Measurements from ENCODE around the gene CD151. TPM values are rescaled to one million over a fixed set of nuclear protein-coding genes. Genes with fewer than 3 reads are reported as not detected.
A peak's percentile ranks its signal among the peaks of the same experiment; 100 is the strongest.

Gene CD151
- total and polyA plus RNA-seq, 2 donors, result 19.5 to 82.3 TPM

GRCh38 chr11:790721-791564 lies 41.8 kb upstream of the CD151 start:
- H3K27me3 ChIP-seq (ENCODE audit: control insufficient read depth in 2 of 2, insufficient read depth in 1 of 2, low read length in 1 of 2), result peaks cover 10 to 37% of the 10 kb centered on the region in 2 donors

GRCh38 chr11:791658-792534 lies 40.9 kb upstream of the CD151 start:
- whole genome bisulfite sequencing, result 98% methylated on average over 49 of the region's 49 CpGs
- peaks cover 10 to 37% of the 10 kb centered on the region in 2 donors for H3K27me3 ChIP-seq (ENCODE audit: control insufficient read depth in 2 of 2, insufficient read depth in 1 of 2, low read length in 1 of 2)
- no peak for DNase-seq (ENCODE audit: low read depth in 6 of 9, low spot score in 9 of 9)
- no peak overlapping the region for H3K4me3 ChIP-seq (ENCODE audit: low read length in 2 of 2)
- H3K4me1 ChIP-seq (ENCODE audit: control insufficient read depth in 2 of 2, insufficient read depth in 2 of 2, low read length in 2 of 2), result peaks cover 19% of the 10 kb centered on the region in 2 donors
- H3K36me3 ChIP-seq (ENCODE audit: control insufficient read depth in 2 of 2, insufficient read depth in 2 of 2, low read length in 1 of 2), result peaks cover 15 to 33% of the 10 kb centered on the region in 2 donors
- no peak overlapping the region for H3K27ac ChIP-seq (ENCODE audit: low read depth in 1 of 2, low read length in 1 of 2)
- peaks cover 0 to 3% of the 10 kb centered on the region in 2 donors for H3K9me3 ChIP-seq (ENCODE audit: control insufficient read depth in 2 of 2, insufficient read depth in 1 of 2, low read length in 1 of 2)

More at GRCh38 chr11:790721-791564, 41.8 kb upstream of the CD151 start:
- Histone ChIP-seq H3K4me3 (ENCODE audit: low read length in 2 of 2) (no peak overlapping the region), H3K36me3 (ENCODE audit: control insufficient read depth in 2 of 2, insufficient read depth in 2 of 2, low read length in 1 of 2) (peaks cover 15 to 33% of the 10 kb centered on the region in 2 donors), H3K9me3 (ENCODE audit: control insufficient read depth in 2 of 2, insufficient read depth in 1 of 2, low read length in 1 of 2) (peaks cover 0 to 3% of the 10 kb centered on the region in 2 donors), H3K27ac (ENCODE audit: low read depth in 1 of 2, low read length in 1 of 2) (no peak overlapping the region), H3K4me1 (ENCODE audit: control insufficient read depth in 2 of 2, insufficient read depth in 2 of 2, low read length in 2 of 2) (peaks cover 11 to 12% of the 10 kb centered on the region in 2 donors)
- WGBS, result 88% methylated on average over 18 of the region's 18 CpGs
- no peak for DNase-seq (ENCODE audit: low read depth in 6 of 9, low spot score in 9 of 9)

- H3K27me3 ChIP-seq (ENCODE audit: control insufficient read depth in 2 of 2, insufficient read depth in 1 of 2, low read length in 1 of 2), result peaks cover 10 to 36% of the 10 kb centered on the region in 2 donors
- DNase-seq (ENCODE audit: low read depth in 6 of 9, low spot score in 9 of 9), result no peak
- over 99% methylated on average over 15 of the region's 15 CpGs for WGBS
Measured at GRCh38 chr11:792535-792821, 40.3 kb upstream of the CD151 start.

GRCh38 chr11:792873-793272 lies 39.9 kb upstream of the CD151 start:
- 98% methylated on average over 13 of the region's 13 CpGs for WGBS
- Histone ChIP-seq H3K27ac (ENCODE audit: low read depth in 1 of 2, low read length in 1 of 2) (no peak overlapping the region), H3K27me3 (ENCODE audit: control insufficient read depth in 2 of 2, insufficient read depth in 1 of 2, low read length in 1 of 2) (peaks cover 10 to 32% of the 10 kb centered on the region in 2 donors), H3K9me3 (ENCODE audit: control insufficient read depth in 2 of 2, insufficient read depth in 1 of 2, low read length in 1 of 2) (peaks cover 0 to 3% of the 10 kb centered on the region in 2 donors), H3K4me3 (ENCODE audit: low read length in 2 of 2) (no peak overlapping the region), H3K36me3 (ENCODE audit: control insufficient read depth in 2 of 2, insufficient read depth in 2 of 2, low read length in 1 of 2) (peaks cover 15 to 33% of the 10 kb centered on the region in 2 donors), H3K4me1 (ENCODE audit: control insufficient read depth in 2 of 2, insufficient read depth in 2 of 2, low read length in 2 of 2) (peaks cover 21 to 28% of the 10 kb centered on the region in 2 donors)
- DNase-seq (ENCODE audit: low read depth in 6 of 9, low spot score in 9 of 9), result no peak

More at GRCh38 chr11:792535-792821, 40.3 kb upstream of the CD151 start:
- H3K4me1 ChIP-seq (ENCODE audit: control insufficient read depth in 2 of 2, insufficient read depth in 2 of 2, low read length in 2 of 2), result peaks cover 21 to 25% of the 10 kb centered on the region in 2 donors
- H3K4me3 ChIP-seq (ENCODE audit: low read length in 2 of 2), result no peak overlapping the region
- peaks cover 15 to 33% of the 10 kb centered on the region in 2 donors for H3K36me3 ChIP-seq (ENCODE audit: control insufficient read depth in 2 of 2, insufficient read depth in 2 of 2, low read length in 1 of 2)
- H3K9me3 ChIP-seq (ENCODE audit: control insufficient read depth in 2 of 2, insufficient read depth in 1 of 2, low read length in 1 of 2), result peaks cover 0 to 3% of the 10 kb centered on the region in 2 donors
- no peak overlapping the region for H3K27ac ChIP-seq (ENCODE audit: low read depth in 1 of 2, low read length in 1 of 2)

- peaks cover 15 to 33% of the 10 kb centered on the region in 2 donors for H3K36me3 ChIP-seq (ENCODE audit: control insufficient read depth in 2 of 2, insufficient read depth in 2 of 2, low read length in 1 of 2)
- H3K4me1 ChIP-seq (ENCODE audit: control insufficient read depth in 2 of 2, insufficient read depth in 2 of 2, low read length in 2 of 2), result peaks cover 25 to 31% of the 10 kb centered on the region in 2 donors
- H3K4me3 ChIP-seq (ENCODE audit: low read length in 2 of 2), result no peak overlapping the region
- 98% methylated on average over 7 of the region's 7 CpGs for WGBS
- no peak overlapping the region for H3K27ac ChIP-seq (ENCODE audit: low read depth in 1 of 2, low read length in 1 of 2)
- H3K9me3 ChIP-seq (ENCODE audit: control insufficient read depth in 2 of 2, insufficient read depth in 1 of 2, low read length in 1 of 2), result peaks cover 0 to 3% of the 10 kb centered on the region in 2 donors
- no peak for DNase-seq (ENCODE audit: low read depth in 6 of 9, low spot score in 9 of 9)
- H3K27me3 ChIP-seq (ENCODE audit: control insufficient read depth in 2 of 2, insufficient read depth in 1 of 2, low read length in 1 of 2), result peaks cover 10 to 25% of the 10 kb centered on the region in 2 donors
Measured at GRCh38 chr11:793556-793955, 39.2 kb upstream of the CD151 start.

GRCh38 chr11:794013-794765 lies 38.6 kb upstream of the CD151 start:
- WGBS, result 96% methylated on average over 31 of the region's 31 CpGs
- Histone ChIP-seq H3K27me3 (ENCODE audit: control insufficient read depth in 2 of 2, insufficient read depth in 1 of 2, low read length in 1 of 2) (peaks cover 7 to 19% of the 10 kb centered on the region in 2 donors), H3K9me3 (ENCODE audit: control insufficient read depth in 2 of 2, insufficient read depth in 1 of 2, low read length in 1 of 2) (peaks cover 0 to 3% of the 10 kb centered on the region in 2 donors), H3K4me3 (ENCODE audit: low read length in 2 of 2) (no peak overlapping the region), H3K36me3 (ENCODE audit: control insufficient read depth in 2 of 2, insufficient read depth in 2 of 2, low read length in 1 of 2) (peaks cover 18 to 37% of the 10 kb centered on the region in 2 donors), H3K4me1 (ENCODE audit: control insufficient read depth in 2 of 2, insufficient read depth in 2 of 2, low read length in 2 of 2) (peaks cover 25 to 31% of the 10 kb centered on the region in 2 donors), H3K27ac (ENCODE audit: low read depth in 1 of 2, low read length in 1 of 2) (no peak overlapping the region)
- DNase-seq (ENCODE audit: low read depth in 6 of 9, low spot score in 9 of 9), result no peak

- peak overlapping the region; percentile 81 to 82 for H3K4me3 ChIP-seq (ENCODE audit: low read length in 2 of 2)
- peaks cover 22 to 46% of the 10 kb centered on the region in 2 donors for H3K36me3 ChIP-seq (ENCODE audit: control insufficient read depth in 2 of 2, insufficient read depth in 2 of 2, low read length in 1 of 2)
- H3K27me3 ChIP-seq (ENCODE audit: control insufficient read depth in 2 of 2, insufficient read depth in 1 of 2, low read length in 1 of 2), result peaks cover 0 to 11% of the 10 kb centered on the region in 2 donors
- 67% methylated on average over 38 of the region's 38 CpGs for WGBS
- peaks cover 0 to 3% of the 10 kb centered on the region in 2 donors for H3K9me3 ChIP-seq (ENCODE audit: control insufficient read depth in 2 of 2, insufficient read depth in 1 of 2, low read length in 1 of 2)
- H3K27ac ChIP-seq (ENCODE audit: low read depth in 1 of 2, low read length in 1 of 2), result no peak overlapping the region
- DNase-seq (ENCODE audit: low read depth in 6 of 9, low spot score in 9 of 9), result peak in 2 of 9 donors; percentile 42 to 50
- peaks cover 25 to 31% of the 10 kb centered on the region in 2 donors for H3K4me1 ChIP-seq (ENCODE audit: control insufficient read depth in 2 of 2, insufficient read depth in 2 of 2, low read length in 2 of 2)
Measured at GRCh38 chr11:794766-795633, 37.8 kb upstream of the CD151 start.

Data from thymus (tissue), 11 donors.